ENCODE measurements around the gene CDKN2B-AS1.

Gene CDKN2B-AS1

DNA sequence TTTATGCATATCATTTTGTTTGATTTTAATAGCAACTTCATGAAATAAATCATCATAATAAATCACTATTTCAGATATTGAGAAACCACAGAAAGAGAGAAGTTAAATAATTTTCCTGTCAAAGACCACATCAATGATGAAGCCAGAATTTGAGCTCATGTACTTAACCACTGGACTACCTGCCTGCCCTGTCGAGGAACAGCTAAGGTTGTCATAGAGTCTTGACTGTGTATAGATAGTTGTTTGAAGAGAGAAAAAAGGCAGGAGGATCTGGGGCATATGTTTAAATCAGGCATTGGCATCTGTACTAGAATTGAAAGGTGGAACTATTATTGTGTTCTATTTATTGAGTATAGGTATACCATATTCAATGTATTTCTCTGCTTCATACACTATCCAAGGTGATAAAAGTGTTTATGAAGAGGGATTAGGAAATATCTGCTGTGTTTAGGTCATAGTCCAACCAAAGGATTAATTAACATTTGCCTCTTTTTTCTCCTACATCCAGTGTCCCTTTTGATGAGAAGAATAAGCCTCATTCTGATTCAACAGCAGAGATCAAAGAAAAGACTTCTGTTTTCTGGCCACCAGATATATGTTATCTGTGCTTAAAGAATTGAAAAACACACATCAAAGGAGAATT lies 51.8 kb downstream of the CDKN2B-AS1 start:
- H3K27ac ChIP-seq (ENCODE audit: low read depth, low read length): no peak overlapping the region

DNA sequence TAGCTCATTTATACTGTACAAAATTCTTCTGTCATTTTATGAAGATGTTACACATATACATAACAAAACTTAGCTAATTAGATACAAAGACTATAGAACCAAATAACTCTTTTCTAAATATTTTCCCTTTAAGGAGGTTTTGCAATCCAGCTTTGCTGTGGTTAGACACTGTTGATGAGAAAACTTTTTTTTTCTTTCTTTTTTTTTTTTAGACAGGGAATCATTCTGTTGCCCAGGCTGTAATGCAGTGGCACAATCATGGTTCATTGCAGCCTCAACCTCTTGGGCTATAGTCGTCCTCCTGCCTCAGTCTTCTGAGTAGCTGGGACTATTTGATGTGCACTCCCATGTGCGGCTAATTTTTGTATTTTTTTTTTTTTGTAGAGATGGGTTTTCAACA lies 53.0 kb downstream of the CDKN2B-AS1 start:
- H3K4me1 ChIP-seq (ENCODE audit: control insufficient read depth, low read depth, low read length): peaks cover 2% of the 10 kb centered on the region
- no peak for DNase-seq
- no peak overlapping the region for H3K4ac ChIP-seq (ENCODE audit: low read depth, low read length)
- no peak overlapping the region for H4K5ac ChIP-seq (ENCODE audit: low read length)
- no peaks in the 10 kb centered on the region for H3K79me2 ChIP-seq (ENCODE audit: control insufficient read depth, insufficient read depth, low read length)
- H3K36me3 ChIP-seq (ENCODE audit: control insufficient read depth, insufficient read depth, low read length): no peaks in the 10 kb centered on the region
- no peaks in the 10 kb centered on the region for H3K79me1 ChIP-seq (ENCODE audit: low read length)
- H2BK120ac ChIP-seq (ENCODE audit: low read depth, low read length): no peak overlapping the region
- no peak overlapping the region for H2BK15ac ChIP-seq (replicated peaks; ENCODE audit: low read depth)
- no peak overlapping the region for H3K9ac ChIP-seq (ENCODE audit: low read length)
- H2BK5ac ChIP-seq (ENCODE audit: low read length): no peak overlapping the region
- no peak overlapping the region for H4K8ac ChIP-seq (ENCODE audit: low read depth, low read length)
- H3K18ac ChIP-seq (ENCODE audit: low read length): no peak overlapping the region
- no peak overlapping the region for H3K27ac ChIP-seq (ENCODE audit: low read depth, low read length)
- no peak overlapping the region for H3K4me3 ChIP-seq (ENCODE audit: low read length)
- WGBS (ENCODE audit: extremely low coverage, insufficient coverage, low lambda C conversion rate): no CpG with 5 or more reads among the region's 2 CpGs
- H2AK5ac ChIP-seq (ENCODE audit: low read length): no peak overlapping the region
- H3K27me3 ChIP-seq (ENCODE audit: insufficient read depth, low read length, poor library complexity): no peaks in the 10 kb centered on the region
- H3K56ac ChIP-seq (ENCODE audit: low read length): no peak overlapping the region
- no peak overlapping the region for H3K23ac ChIP-seq (ENCODE audit: low read length)
- H3K4me2 ChIP-seq (ENCODE audit: low read length): no peak overlapping the region

More for the DNA sequence above, 51.8 kb downstream of the CDKN2B-AS1 start:
- Histone ChIP-seq H2BK120ac (ENCODE audit: low read depth, low read length) (no peak overlapping the region), H3K4ac (ENCODE audit: low read depth, low read length) (no peak overlapping the region), H3K23ac (ENCODE audit: low read length) (no peak overlapping the region), H3K9ac (ENCODE audit: low read length) (no peak overlapping the region), H3K4me2 (ENCODE audit: low read length) (no peak overlapping the region), H3K79me1 (ENCODE audit: low read length) (no peaks in the 10 kb centered on the region), H3K56ac (ENCODE audit: low read length) (no peak overlapping the region), H2BK15ac (replicated peaks; ENCODE audit: low read depth) (no peak overlapping the region), H3K4me1 (ENCODE audit: control insufficient read depth, low read depth, low read length) (no peaks in the 10 kb centered on the region), H3K18ac (ENCODE audit: low read length) (no peak overlapping the region), H4K5ac (ENCODE audit: low read length) (no peak overlapping the region), H3K27me3 (ENCODE audit: insufficient read depth, low read length, poor library complexity) (no peaks in the 10 kb centered on the region), H4K8ac (ENCODE audit: low read depth, low read length) (no peak overlapping the region), H3K4me3 (ENCODE audit: low read length) (no peak overlapping the region), H3K36me3 (ENCODE audit: control insufficient read depth, insufficient read depth, low read length) (no peaks in the 10 kb centered on the region), H2BK5ac (ENCODE audit: low read length) (no peak overlapping the region), H3K79me2 (ENCODE audit: control insufficient read depth, insufficient read depth, low read length) (no peaks in the 10 kb centered on the region), H2AK5ac (ENCODE audit: low read length) (no peak overlapping the region)
- DNase-seq: no peak
- no CpG with 5 or more reads among the region's 1 CpG for WGBS (ENCODE audit: extremely low coverage, insufficient coverage, low lambda C conversion rate)

DNA sequence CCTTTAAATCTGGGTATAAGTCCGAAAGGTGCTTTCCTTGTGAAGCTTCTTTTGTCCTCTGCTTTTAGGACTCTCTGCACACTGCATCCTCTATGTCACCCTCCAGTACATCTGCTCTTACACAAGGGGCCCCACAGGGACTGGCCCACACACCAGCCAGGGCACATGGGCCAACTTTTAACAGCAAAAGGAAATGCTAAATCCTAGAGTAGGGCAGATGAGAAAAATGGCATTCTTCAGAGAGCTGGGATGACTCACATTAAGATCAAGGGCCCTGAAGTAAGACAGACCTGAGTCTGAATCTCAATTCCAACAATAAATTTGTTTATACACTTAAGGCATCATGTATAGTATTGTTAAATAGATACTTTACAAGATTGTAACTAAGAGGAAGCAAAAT lies 54.8 kb downstream of the CDKN2B-AS1 start:
- H2BK5ac ChIP-seq (ENCODE audit: low read length): no peak overlapping the region
- no peak overlapping the region for H2BK120ac ChIP-seq (ENCODE audit: low read depth, low read length)
- no peak overlapping the region for H3K27ac ChIP-seq (ENCODE audit: low read depth, low read length)
- H3K4me2 ChIP-seq (ENCODE audit: low read length): no peak overlapping the region
- H4K8ac ChIP-seq (ENCODE audit: low read depth, low read length): no peak overlapping the region
- no peak overlapping the region for H3K18ac ChIP-seq (ENCODE audit: low read length)
- no peak overlapping the region for H3K56ac ChIP-seq (ENCODE audit: low read length)
- H2BK15ac ChIP-seq (replicated peaks; ENCODE audit: low read depth): no peak overlapping the region
- H3K9ac ChIP-seq (ENCODE audit: low read length): no peak overlapping the region
- no peaks in the 10 kb centered on the region for H3K79me2 ChIP-seq (ENCODE audit: control insufficient read depth, insufficient read depth, low read length)
- H3K36me3 ChIP-seq (ENCODE audit: control insufficient read depth, insufficient read depth, low read length): no peaks in the 10 kb centered on the region
- H4K5ac ChIP-seq (ENCODE audit: low read length): no peak overlapping the region
- no peaks in the 10 kb centered on the region for H3K27me3 ChIP-seq (ENCODE audit: insufficient read depth, low read length, poor library complexity)
- no peak for DNase-seq
- no peaks in the 10 kb centered on the region for H3K79me1 ChIP-seq (ENCODE audit: low read length)
- H3K4me1 ChIP-seq (ENCODE audit: control insufficient read depth, low read depth, low read length): peaks cover 2% of the 10 kb centered on the region
- no peak overlapping the region for H3K4me3 ChIP-seq (ENCODE audit: low read length)
- no peak overlapping the region for H2AK5ac ChIP-seq (ENCODE audit: low read length)
- peak overlapping the region; percentile 68 for H3K4ac ChIP-seq (ENCODE audit: low read depth, low read length)
- H3K23ac ChIP-seq (ENCODE audit: low read length): no peak overlapping the region
- WGBS (ENCODE audit: extremely low coverage, insufficient coverage, low lambda C conversion rate): no CpG with 5 or more reads among the region's 1 CpG

DNA sequence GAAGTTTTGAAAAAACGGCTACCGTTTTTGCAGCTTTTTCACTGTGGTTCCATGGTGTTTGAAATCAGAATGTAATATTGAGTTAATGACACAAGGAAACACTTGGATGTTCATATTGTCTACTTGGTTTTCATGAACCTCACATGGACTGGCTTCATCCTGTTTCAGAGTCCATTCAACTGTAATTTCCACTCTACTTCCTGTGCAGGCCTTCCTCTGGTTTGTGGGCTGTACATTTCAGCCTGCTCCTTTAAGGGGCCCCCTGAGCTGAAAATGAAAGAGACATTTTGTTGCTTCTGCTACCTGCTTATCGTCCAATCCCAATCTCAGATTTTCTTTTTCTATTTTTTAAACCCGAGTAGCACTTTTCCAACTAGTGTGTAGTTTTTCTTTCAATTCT lies 56.3 kb downstream of the CDKN2B-AS1 start:
- Histone ChIP-seq H3K56ac (ENCODE audit: low read length) (no peak overlapping the region), H2AK5ac (ENCODE audit: low read length) (no peak overlapping the region), H4K5ac (ENCODE audit: low read length) (no peak overlapping the region), H3K4me1 (ENCODE audit: control insufficient read depth, low read depth, low read length) (peaks cover 2% of the 10 kb centered on the region), H3K36me3 (ENCODE audit: control insufficient read depth, insufficient read depth, low read length) (no peaks in the 10 kb centered on the region), H3K4me2 (ENCODE audit: low read length) (no peak overlapping the region), H2BK15ac (replicated peaks; ENCODE audit: low read depth) (no peak overlapping the region), H2BK5ac (ENCODE audit: low read length) (no peak overlapping the region), H4K8ac (ENCODE audit: low read depth, low read length) (no peak overlapping the region), H2BK120ac (ENCODE audit: low read depth, low read length) (no peak overlapping the region), H3K23ac (ENCODE audit: low read length) (no peak overlapping the region), H3K79me2 (ENCODE audit: control insufficient read depth, insufficient read depth, low read length) (no peaks in the 10 kb centered on the region), H3K79me1 (ENCODE audit: low read length) (no peaks in the 10 kb centered on the region), H3K9ac (ENCODE audit: low read length) (no peak overlapping the region), H3K27ac (ENCODE audit: low read depth, low read length) (no peak overlapping the region), H3K27me3 (ENCODE audit: insufficient read depth, low read length, poor library complexity) (no peaks in the 10 kb centered on the region), H3K4me3 (ENCODE audit: low read length) (no peak overlapping the region), H3K18ac (ENCODE audit: low read length) (no peak overlapping the region), H3K4ac (ENCODE audit: low read depth, low read length) (no peak overlapping the region)
- no peak for DNase-seq
- WGBS (ENCODE audit: extremely low coverage, insufficient coverage, low lambda C conversion rate): no CpG with 5 or more reads among the region's 4 CpGs

DNA sequence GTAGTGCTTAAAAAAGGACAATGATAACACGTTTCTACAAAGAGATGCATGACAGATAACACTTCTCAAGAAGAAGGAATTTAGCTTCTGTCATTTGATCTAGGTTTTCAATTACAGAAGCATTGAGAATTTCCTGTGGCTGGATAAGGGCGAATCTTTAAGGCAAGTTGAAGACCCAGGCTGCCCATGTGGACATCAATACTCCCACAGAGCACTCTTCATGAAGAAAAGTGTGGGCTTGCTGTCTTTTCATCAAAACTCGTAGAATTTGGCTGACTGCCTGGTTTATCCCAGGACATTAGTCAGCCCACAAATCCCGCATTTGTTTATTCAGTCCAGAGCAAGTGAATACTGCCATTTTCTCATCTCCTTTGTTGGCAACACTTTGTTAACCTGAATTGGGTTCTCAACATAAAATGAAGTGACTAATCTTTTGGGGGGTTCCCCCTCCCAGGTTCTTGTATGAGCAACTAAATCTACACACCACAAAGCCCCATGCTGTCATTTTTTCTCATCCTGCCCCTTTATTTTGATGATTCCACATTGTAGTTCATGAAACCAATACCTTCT lies 57.9 kb downstream of the CDKN2B-AS1 start:
- Histone ChIP-seq H3K27ac (ENCODE audit: low read depth, low read length) (no peak overlapping the region), H3K9ac (ENCODE audit: low read length) (no peak overlapping the region), H3K36me3 (ENCODE audit: control insufficient read depth, insufficient read depth, low read length) (no peaks in the 10 kb centered on the region), H3K79me2 (ENCODE audit: control insufficient read depth, insufficient read depth, low read length) (no peaks in the 10 kb centered on the region), H3K23ac (ENCODE audit: low read length) (no peak overlapping the region), H2BK120ac (ENCODE audit: low read depth, low read length) (no peak overlapping the region), H3K4ac (ENCODE audit: low read depth, low read length) (no peak overlapping the region), H3K79me1 (ENCODE audit: low read length) (no peaks in the 10 kb centered on the region), H3K18ac (ENCODE audit: low read length) (peak overlapping the region; percentile 60), H3K56ac (ENCODE audit: low read length) (no peak overlapping the region), H2BK15ac (replicated peaks; ENCODE audit: low read depth) (peak overlapping the region; percentile 36), H3K27me3 (ENCODE audit: insufficient read depth, low read length, poor library complexity) (no peaks in the 10 kb centered on the region), H4K8ac (ENCODE audit: low read depth, low read length) (no peak overlapping the region), H3K4me3 (ENCODE audit: low read length) (no peak overlapping the region), H2BK5ac (ENCODE audit: low read length) (no peak overlapping the region), H3K4me2 (ENCODE audit: low read length) (no peak overlapping the region), H2AK5ac (ENCODE audit: low read length) (no peak overlapping the region), H4K5ac (ENCODE audit: low read length) (no peak overlapping the region), H3K4me1 (ENCODE audit: control insufficient read depth, low read depth, low read length) (peaks cover 2% of the 10 kb centered on the region)
- no CpG with 5 or more reads among the region's 4 CpGs for WGBS (ENCODE audit: extremely low coverage, insufficient coverage, low lambda C conversion rate)
- no peak for DNase-seq

DNA sequence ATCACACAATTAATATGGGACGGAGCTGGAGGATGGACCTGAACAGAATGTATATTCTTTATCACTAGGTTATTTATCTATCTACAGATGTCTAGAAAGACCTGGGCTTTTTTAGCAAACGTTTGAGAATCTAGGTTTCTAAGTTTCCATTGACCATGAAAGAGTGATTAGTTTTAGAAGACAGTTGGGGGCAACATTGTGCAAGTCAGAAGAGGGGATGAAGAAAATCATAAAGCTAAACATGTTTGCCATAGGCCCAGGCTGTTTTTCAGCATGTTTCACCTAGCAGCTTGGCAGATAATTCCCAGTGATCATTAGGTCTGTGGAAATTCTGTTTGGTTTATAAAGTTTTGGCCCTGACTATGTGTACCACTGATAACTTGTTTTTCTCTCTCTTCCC lies 58.6 kb downstream of the CDKN2B-AS1 start:
- Histone ChIP-seq H3K9ac (ENCODE audit: low read length) (no peak overlapping the region), H2BK15ac (replicated peaks; ENCODE audit: low read depth) (no peak overlapping the region), H3K79me1 (ENCODE audit: low read length) (no peaks in the 10 kb centered on the region), H3K27ac (ENCODE audit: low read depth, low read length) (no peak overlapping the region), H3K27me3 (ENCODE audit: insufficient read depth, low read length, poor library complexity) (no peaks in the 10 kb centered on the region), H3K18ac (ENCODE audit: low read length) (no peak overlapping the region), H3K4ac (ENCODE audit: low read depth, low read length) (no peak overlapping the region), H3K23ac (ENCODE audit: low read length) (no peak overlapping the region), H3K4me1 (ENCODE audit: control insufficient read depth, low read depth, low read length) (peaks cover 2% of the 10 kb centered on the region), H2AK5ac (ENCODE audit: low read length) (no peak overlapping the region), H3K56ac (ENCODE audit: low read length) (no peak overlapping the region), H2BK5ac (ENCODE audit: low read length) (no peak overlapping the region), H4K8ac (ENCODE audit: low read depth, low read length) (no peak overlapping the region), H3K79me2 (ENCODE audit: control insufficient read depth, insufficient read depth, low read length) (no peaks in the 10 kb centered on the region), H3K4me2 (ENCODE audit: low read length) (no peak overlapping the region), H4K5ac (ENCODE audit: low read length) (no peak overlapping the region), H3K36me3 (ENCODE audit: control insufficient read depth, insufficient read depth, low read length) (no peaks in the 10 kb centered on the region), H2BK120ac (ENCODE audit: low read depth, low read length) (no peak overlapping the region), H3K4me3 (ENCODE audit: low read length) (no peak overlapping the region)
- WGBS (ENCODE audit: extremely low coverage, insufficient coverage, low lambda C conversion rate): no CpG with 5 or more reads among the region's 2 CpGs
- no peak for DNase-seq

Measured in mesendoderm (in vitro differentiated cells).